ENCODE results near the gene GAB2. TPM values are rescaled to one million over a fixed set of nuclear protein-coding genes. Genes with fewer than 3 reads are reported as not detected.

Gene GAB2
- polyA plus RNA-seq, 1 donor from 2014 or later: 4.2 TPM

- Mint-ChIP-seq H3K4me3 (no peak overlapping the region), H3K27me3 (no peaks in the 10 kb centered on the region), H3K36me3 (peaks cover 2% of the 10 kb centered on the region), H3K27ac (peak overlapping the region in 1 of 3 donors; percentile 55), H3K4me1 (peaks cover 21 to 44% (median 43%) of the 10 kb centered on the region in 3 donors), H3K9me3 (no peaks in the 10 kb centered on the region)
Measured at GRCh38 chr11:78340530-78340929, 77.1 kb downstream of the GAB2 start.

DNA sequence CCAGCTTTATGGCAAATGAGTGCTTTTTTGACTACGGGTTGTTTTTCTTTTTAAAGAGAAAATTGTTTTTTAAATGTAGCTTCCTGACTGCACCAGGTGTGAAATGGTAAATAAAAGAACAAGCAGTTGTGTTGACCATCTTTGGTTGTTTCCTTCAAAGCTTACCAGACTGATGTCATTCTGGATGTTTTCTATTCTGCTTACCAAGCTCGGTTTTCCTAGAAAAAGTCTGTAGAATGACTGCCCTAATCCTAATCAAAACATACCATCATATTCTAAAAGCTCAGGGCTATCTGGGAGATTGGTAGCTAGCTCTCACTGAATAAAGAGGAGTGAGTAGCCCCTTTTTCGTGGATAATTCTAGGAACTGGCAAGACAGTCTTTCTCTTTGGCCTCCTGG lies 77.7 kb downstream of the GAB2 start:
- Mint-ChIP-seq H3K9me3 (no peaks in the 10 kb centered on the region), H3K36me3 (peaks cover 2% of the 10 kb centered on the region), H3K4me3 (no peak overlapping the region), H3K27me3 (no peaks in the 10 kb centered on the region), H3K4me1 (peaks cover 22 to 43% (median 41%) of the 10 kb centered on the region in 3 donors), H3K27ac (no peak overlapping the region)

DNA sequence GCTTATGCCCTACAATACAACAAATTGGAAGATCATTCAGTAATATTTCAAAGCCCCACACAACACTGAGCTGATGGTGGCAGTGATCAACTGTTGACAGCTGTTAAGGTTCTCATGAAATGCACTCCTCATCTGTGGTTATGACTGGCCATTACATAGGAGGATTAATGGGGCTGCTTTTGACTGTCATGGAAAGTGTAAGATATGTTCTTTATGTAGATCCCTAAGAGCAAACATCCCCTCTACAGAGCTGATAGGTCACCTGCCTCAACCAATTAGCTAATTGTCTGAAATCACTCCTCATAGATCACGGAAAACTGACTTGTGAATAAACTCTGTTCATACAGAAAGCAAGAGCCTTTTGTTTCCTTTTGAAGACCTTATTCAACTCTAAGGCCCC lies 78.1 kb downstream of the GAB2 start:
- H3K9me3 Mint-ChIP-seq: no peaks in the 10 kb centered on the region
- peaks cover 2% of the 10 kb centered on the region for H3K36me3 Mint-ChIP-seq
- H3K4me3 Mint-ChIP-seq: no peak overlapping the region
- H3K27me3 Mint-ChIP-seq: no peaks in the 10 kb centered on the region
- no peak overlapping the region for H3K27ac Mint-ChIP-seq
- peaks cover 24 to 43% (median 41%) of the 10 kb centered on the region in 3 donors for H3K4me1 Mint-ChIP-seq

GRCh38 chr11:78338702-78339101 lies 78.9 kb downstream of the GAB2 start:
- Mint-ChIP-seq H3K27me3 (no peaks in the 10 kb centered on the region), H3K4me3 (no peak overlapping the region), H3K4me1 (peaks cover 26 to 43% (median 41%) of the 10 kb centered on the region in 3 donors), H3K9me3 (no peaks in the 10 kb centered on the region), H3K36me3 (peaks cover 2% of the 10 kb centered on the region), H3K27ac (no peak overlapping the region)

DNA sequence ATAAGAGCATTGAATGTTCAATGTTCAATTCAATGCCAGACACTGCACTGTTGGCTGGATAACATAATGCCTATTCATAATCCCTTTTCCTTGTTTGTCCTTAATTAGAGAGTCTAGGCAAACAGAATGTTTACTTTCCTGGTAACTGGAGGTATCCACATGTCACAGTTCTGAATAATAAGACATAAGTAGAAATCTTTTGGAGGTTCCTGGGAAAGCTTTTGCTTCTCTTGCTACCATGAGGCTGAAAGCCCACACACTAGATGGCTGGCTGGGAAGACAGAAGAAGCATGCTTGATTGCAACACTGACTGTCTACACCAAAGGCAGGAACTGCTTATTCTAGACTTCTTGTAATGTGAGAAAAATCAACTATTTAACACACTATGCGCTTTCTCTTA lies 79.5 kb downstream of the GAB2 start:
- H3K4me1 Mint-ChIP-seq: peaks cover 28 to 44% (median 43%) of the 10 kb centered on the region in 3 donors
- H3K27ac Mint-ChIP-seq: peak overlapping the region in 1 of 3 donors; percentile 80
- no peaks in the 10 kb centered on the region for H3K27me3 Mint-ChIP-seq
- no peaks in the 10 kb centered on the region for H3K9me3 Mint-ChIP-seq
- peaks cover 2% of the 10 kb centered on the region for H3K36me3 Mint-ChIP-seq
- H3K4me3 Mint-ChIP-seq: no peak overlapping the region

GRCh38 chr11:78337554-78337924 lies 80.1 kb downstream of the GAB2 start:
- Mint-ChIP-seq H3K27me3 (no peaks in the 10 kb centered on the region), H3K4me1 (peaks cover 28 to 49% (median 46%) of the 10 kb centered on the region in 3 donors), H3K27ac (peak overlapping the region in 2 of 3 donors; percentile 10 to 83), H3K36me3 (peaks cover 2% of the 10 kb centered on the region), H3K9me3 (no peaks in the 10 kb centered on the region), H3K4me3 (peak overlapping the region in 2 of 4 donors; percentile 1 to 23)

GRCh38 chr11:78336877-78337553 lies 80.6 kb downstream of the GAB2 start:
- no peaks in the 10 kb centered on the region for H3K27me3 Mint-ChIP-seq
- peaks cover 2% of the 10 kb centered on the region for H3K36me3 Mint-ChIP-seq
- peak overlapping the region in 2 of 3 donors; percentile 10 to 83 for H3K27ac Mint-ChIP-seq
- peaks cover 32 to 53% (median 51%) of the 10 kb centered on the region in 3 donors for H3K4me1 Mint-ChIP-seq
- H3K4me3 Mint-ChIP-seq: peak overlapping the region in 2 of 4 donors; percentile 15 to 23
- no peaks in the 10 kb centered on the region for H3K9me3 Mint-ChIP-seq

DNA sequence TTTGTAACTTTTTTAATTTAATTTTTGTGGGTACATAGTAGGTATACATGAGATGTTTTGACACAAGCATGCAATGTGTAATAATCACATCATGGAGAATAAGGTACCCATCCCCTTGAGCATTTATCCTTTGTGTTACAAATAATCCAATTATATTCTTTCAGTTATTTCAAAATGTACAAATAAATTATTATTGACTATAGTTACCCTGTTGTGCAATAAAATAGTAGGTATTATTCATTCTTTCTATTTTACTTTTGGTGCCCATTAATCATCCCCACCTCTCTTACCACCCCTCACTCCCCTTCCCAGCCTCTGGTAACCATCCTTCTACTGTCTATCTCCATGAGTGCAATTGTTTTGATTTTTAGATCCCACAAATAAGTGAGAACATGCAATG lies 83.5 kb downstream of the GAB2 start:
- Mint-ChIP-seq H3K36me3 (peaks cover 2% of the 10 kb centered on the region), H3K27ac (no peak overlapping the region), H3K27me3 (no peaks in the 10 kb centered on the region), H3K4me3 (no peak overlapping the region), H3K9me3 (no peaks in the 10 kb centered on the region), H3K4me1 (peaks cover 29 to 34% (median 32%) of the 10 kb centered on the region in 3 donors)

DNA sequence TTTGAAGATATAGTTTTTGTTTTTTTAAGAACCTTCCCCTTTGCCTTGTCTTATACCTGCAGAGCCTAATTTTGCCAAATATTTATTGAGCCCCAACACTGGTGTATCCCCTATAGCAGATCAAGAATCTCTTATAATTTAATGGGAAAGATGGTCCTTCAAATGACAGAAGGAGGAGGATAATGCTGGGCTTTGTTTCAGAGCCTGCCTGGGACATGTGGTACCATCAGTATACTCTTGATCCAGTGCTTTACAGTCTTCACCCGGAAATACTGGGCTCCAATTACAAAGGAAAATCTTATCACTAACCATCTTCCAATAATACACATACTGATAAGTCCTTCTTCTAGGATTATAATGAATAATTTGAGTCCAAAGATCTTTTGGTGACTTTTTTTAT lies 84.7 kb downstream of the GAB2 start:
- Mint-ChIP-seq H3K9me3 (no peaks in the 10 kb centered on the region), H3K27ac (peak overlapping the region in 1 of 3 donors; percentile 20), H3K4me1 (peaks cover 26 to 30% (median 29%) of the 10 kb centered on the region in 3 donors), H3K27me3 (no peaks in the 10 kb centered on the region), H3K4me3 (no peak overlapping the region), H3K36me3 (peaks cover 2% of the 10 kb centered on the region)

- H3K27me3 Mint-ChIP-seq: no peaks in the 10 kb centered on the region
- peak overlapping the region in 1 of 3 donors; percentile 20 for H3K27ac Mint-ChIP-seq
- no peak overlapping the region for H3K4me3 Mint-ChIP-seq
- H3K9me3 Mint-ChIP-seq: no peaks in the 10 kb centered on the region
- peaks cover 22 to 28% (median 26%) of the 10 kb centered on the region in 3 donors for H3K4me1 Mint-ChIP-seq
- H3K36me3 Mint-ChIP-seq: peaks cover 4% of the 10 kb centered on the region
Measured at GRCh38 chr11:78332174-78332866, 85.3 kb downstream of the GAB2 start.

- Mint-ChIP-seq H3K27me3 (no peaks in the 10 kb centered on the region), H3K27ac (no peak overlapping the region), H3K36me3 (peaks cover 4% of the 10 kb centered on the region), H3K4me1 (peaks cover 16 to 28% (median 27%) of the 10 kb centered on the region in 3 donors), H3K9me3 (no peaks in the 10 kb centered on the region), H3K4me3 (no peak overlapping the region)
Measured at GRCh38 chr11:78331711-78332110, 85.9 kb downstream of the GAB2 start.

DNA sequence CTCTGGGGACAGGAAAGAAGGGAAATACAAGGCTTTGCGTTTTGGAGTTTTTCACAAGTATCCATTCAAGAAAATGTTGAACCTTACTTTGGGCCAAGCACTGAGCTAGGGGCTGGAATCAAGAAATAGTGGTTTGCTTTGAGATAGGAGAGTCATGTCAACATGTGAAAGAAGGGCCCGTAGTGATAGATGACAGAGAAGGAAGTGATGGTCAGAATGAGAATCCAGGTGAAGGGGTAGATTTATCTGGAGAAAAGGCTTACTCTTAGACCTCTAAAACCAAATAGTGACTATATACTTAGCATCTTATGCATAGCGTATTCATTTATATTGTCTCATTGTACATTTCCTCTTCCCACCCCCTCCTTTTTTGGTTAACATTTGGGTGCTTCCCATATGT lies 87.3 kb downstream of the GAB2 start:
- no peaks in the 10 kb centered on the region for H3K9me3 Mint-ChIP-seq
- peaks cover 20 to 34% (median 33%) of the 10 kb centered on the region in 3 donors for H3K4me1 Mint-ChIP-seq
- no peak overlapping the region for H3K4me3 Mint-ChIP-seq
- no peaks in the 10 kb centered on the region for H3K27me3 Mint-ChIP-seq
- peaks cover 2% of the 10 kb centered on the region for H3K36me3 Mint-ChIP-seq
- H3K27ac Mint-ChIP-seq: no peak overlapping the region

- peak overlapping the region in 1 of 4 donors; percentile 49 for H3K4me3 Mint-ChIP-seq
Measured at GRCh38 chr11:78327945-78328344, 89.7 kb downstream of the GAB2 start.

DNA sequence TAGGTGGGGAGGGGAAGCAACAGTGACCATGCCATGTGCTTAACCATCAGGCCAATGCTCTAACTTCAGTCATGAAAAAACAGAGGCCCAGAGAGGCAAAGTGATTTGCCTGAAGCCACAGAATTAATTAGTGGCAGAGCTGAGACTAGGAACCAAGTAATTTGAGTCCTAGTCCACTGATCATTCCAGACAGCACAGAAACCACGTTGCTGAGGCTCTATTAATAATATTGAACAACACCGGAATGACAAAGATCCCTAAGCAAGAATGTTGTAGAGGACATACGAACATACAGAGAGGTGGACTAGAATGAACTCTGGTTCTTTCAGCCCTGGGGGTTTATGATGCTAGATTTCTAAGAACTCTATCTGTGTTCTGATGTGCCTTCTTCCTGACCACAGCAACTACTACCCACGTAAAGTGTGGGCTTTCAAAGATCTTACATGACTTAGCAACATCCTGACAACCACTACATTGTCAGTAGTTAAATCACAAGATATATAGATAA lies 92.3 kb downstream of the GAB2 start:
- Mint-ChIP-seq H3K27me3 (no peaks in the 10 kb centered on the region), H3K36me3 (peaks cover 2% of the 10 kb centered on the region), H3K4me3 (peak overlapping the region in 1 of 4 donors; percentile 54), H3K4me1 (peaks cover 35 to 46% (median 37%) of the 10 kb centered on the region in 3 donors), H3K9me3 (no peaks in the 10 kb centered on the region), H3K27ac (no peak overlapping the region)

More at GRCh38 chr11:78327945-78328344, 89.7 kb downstream of the GAB2 start:
- Mint-ChIP-seq H3K4me1 (peaks cover 37 to 41% (median 37%) of the 10 kb centered on the region in 3 donors), H3K36me3 (peaks cover 2% of the 10 kb centered on the region), H3K9me3 (no peaks in the 10 kb centered on the region), H3K27ac (no peak overlapping the region), H3K27me3 (no peaks in the 10 kb centered on the region)

- peaks cover 37 to 50% (median 39%) of the 10 kb centered on the region in 3 donors for H3K4me1 Mint-ChIP-seq
- H3K27ac Mint-ChIP-seq: peak overlapping the region in 2 of 3 donors; percentile 1 to 69
- H3K36me3 Mint-ChIP-seq: peaks cover 2% of the 10 kb centered on the region
- no peaks in the 10 kb centered on the region for H3K27me3 Mint-ChIP-seq
- H3K9me3 Mint-ChIP-seq: no peaks in the 10 kb centered on the region
- H3K4me3 Mint-ChIP-seq: peak overlapping the region in 1 of 4 donors; percentile 82
Measured at GRCh38 chr11:78323363-78323762, 94.3 kb downstream of the GAB2 start.

Measured in IgD-negative memory B cell (primary cell).